GM21367 (cell line): Measurements from ENCODE around the gene DNAJB6.

Source experiments
- ATAC-seq: cut with Tn5 transposase; IDR thresholded peaks from one replicate; pipeline ENCODE4 v1.9.1; 2021; ENCODE audit not compliant: unreplicated experiment

DNAJB6 gene

GRCh38 chr7:157425137-157425731 is 88.4 kb downstream of the DNAJB6 start:
- no peak for ATAC-seq

DNA sequence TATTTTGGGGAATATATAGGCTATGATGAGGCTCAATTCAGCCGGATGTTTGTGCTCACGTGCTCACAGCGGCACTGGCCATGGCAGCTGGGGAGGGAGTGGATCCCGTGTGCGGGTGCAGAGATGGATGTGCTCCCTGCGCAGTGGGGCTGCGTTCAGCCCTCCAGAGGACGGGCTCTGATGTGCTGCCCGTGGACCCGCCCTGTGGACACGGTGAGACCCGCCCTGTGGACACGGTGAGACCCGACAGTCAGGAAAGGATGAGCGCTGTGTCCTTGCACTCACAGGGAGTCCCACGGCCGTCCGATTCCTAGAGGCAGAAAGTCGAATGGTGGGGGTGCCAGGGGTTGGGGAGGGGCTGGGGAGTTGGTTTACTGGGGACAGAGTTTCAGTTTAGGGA is 89.0 kb downstream of the DNAJB6 start:
- no peak for ATAC-seq

- no peak for ATAC-seq
These were observed 89.9 kb downstream of the DNAJB6 start for GRCh38 chr7:157426463-157427301.

DNA sequence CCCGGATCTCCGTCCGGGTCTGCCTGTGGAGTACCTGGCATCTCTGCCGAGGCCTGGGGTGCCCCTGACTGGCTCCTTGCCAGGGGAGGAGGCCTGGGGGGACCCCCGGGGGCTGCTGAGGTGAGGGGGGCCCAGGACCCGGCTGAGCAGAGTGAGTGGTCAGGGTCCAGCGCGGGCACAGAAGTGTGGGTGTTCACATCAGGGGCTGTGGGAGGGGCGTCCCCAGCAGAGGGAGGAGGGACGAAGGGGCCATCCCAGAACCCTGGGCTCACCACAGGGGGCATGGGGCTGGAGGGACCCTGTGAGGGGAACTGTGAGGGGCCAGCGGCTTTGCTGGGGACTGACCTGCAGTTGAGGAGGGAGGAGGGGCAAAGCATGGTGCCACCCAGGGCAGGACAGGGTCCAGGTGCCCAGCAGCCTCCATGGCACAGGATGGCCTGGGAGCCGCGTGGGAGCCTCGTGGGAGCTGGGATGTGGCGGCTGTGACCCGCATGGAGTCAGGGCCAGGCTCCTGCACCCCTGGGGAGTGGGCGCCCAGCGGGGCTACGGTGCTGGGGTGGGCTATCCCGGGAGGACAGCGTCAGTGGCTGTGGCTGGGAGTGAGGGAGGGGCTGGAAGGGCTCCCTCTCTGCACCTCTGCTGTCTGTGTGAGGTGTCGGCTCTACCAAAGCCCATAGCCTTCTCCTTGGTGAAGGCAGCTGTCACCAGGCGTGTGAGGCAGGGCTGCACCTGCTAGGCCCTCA is 91.2 kb downstream of the DNAJB6 start:
- no peak for ATAC-seq

- ATAC-seq = no peak
These were observed 91.7 kb downstream of the DNAJB6 start for GRCh38 chr7:157428554-157428945.

- no peak for ATAC-seq
These were observed 92.3 kb downstream of the DNAJB6 start for GRCh38 chr7:157429001-157429679.

GRCh38 chr7:157429680-157430224 is 92.9 kb downstream of the DNAJB6 start:
- no peak for ATAC-seq

DNA sequence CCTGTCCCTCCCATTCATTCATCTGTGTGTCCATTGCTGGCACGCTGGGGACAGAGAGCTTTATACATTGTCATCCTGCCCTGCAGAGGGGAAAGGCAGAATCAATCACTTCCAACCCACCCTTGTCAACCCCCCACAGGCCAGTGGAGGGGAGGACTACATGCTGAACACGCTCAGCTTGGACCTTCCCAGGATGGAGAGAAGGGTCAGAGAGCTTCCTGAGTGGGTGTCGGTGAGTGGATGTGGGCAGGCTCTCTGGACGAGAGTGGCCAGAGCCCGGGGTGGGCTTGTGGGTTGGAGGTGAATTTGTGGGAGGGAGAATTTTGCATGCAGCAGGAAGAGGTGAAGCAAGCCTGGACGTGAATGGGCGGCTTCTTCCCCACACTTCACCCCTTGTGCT is 93.9 kb downstream of the DNAJB6 start:
- ATAC-seq = no peak

- ATAC-seq = no peak
These were observed 94.6 kb downstream of the DNAJB6 start for GRCh38 chr7:157431173-157431950.

DNA sequence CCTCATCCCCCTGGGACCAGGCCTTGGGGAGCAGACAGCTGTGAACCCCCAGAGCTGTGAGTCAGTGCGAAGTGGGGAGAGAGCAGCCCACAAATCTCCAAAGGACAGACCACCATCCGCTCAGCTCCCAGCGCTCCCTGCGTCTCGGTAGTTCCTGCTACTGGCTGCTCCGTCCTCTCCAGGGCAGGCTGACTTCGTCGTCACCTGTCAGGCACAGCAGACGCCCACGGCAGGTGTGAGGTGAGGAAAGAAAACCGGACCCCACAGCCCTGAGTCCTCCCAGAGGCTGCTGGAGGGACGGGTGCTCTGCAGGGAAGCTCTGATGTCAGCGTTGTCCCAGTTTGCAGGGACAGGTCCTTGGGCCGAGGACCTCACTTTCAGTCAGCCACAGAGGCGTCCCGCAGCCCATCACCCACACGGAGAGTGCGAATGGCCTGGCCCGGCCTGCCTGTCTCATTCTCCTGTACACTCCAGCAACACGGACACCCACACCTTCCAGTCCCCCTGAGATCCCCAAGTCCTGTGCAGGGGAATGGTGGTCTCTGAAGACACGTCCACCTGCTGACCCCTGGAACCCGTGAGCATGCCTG is 95.2 kb downstream of the DNAJB6 start:
- no peak for ATAC-seq

GRCh38 chr7:157432541-157432956 is 95.7 kb downstream of the DNAJB6 start:
- ATAC-seq = no peak

DNA sequence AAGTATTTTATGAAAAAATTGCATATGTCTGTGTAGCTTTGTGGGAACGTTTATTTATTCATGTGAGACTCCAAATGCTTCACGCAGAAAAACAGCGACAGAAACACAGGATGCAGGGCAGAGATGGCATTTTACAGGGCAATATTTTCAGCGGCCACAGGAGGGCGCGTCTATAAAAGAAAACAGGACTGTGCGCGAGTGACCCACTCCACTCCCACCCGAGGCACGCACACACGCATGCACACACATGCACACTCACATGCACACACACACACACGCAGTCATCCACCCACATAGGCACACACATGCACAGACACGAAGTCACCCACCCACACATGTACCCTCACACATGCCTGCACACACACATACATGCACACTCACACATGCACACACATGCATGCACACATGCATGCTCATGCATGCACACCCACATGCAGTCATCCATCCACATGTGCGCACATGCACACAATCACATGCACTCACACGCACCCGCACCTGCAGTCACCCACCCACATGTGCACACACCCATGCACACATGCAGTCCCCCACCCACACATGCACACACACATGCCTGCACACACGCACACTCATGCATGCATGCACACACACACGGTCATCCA is 96.3 kb downstream of the DNAJB6 start:
- no peak for ATAC-seq

- no peak for ATAC-seq
These were observed 96.8 kb downstream of the DNAJB6 start for GRCh38 chr7:157433628-157434027.

GRCh38 chr7:157434231-157434630 is 97.4 kb downstream of the DNAJB6 start:
- no peak for ATAC-seq

GRCh38 chr7:157434701-157435100 is 97.9 kb downstream of the DNAJB6 start:
- ATAC-seq = no peak

DNA sequence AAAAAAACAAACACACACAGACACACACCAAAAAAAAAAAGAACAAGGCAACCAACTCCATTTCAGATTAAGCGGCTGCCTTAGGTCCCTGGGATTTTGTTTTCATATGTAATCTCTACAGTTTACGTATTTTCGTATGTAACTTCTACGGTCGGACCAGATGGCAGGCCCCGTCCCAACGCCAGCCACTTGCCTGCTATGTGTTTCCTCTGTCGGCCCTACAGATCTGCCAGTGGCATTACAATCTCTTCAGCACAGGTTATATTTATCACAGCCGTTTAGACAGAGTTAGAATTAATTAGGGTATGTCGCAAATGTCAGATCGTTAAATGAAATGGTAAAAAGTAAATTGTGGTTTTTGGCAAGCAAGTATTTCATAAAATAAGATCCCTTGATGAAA is 99.3 kb downstream of the DNAJB6 start:
- ATAC-seq = no peak

DNA sequence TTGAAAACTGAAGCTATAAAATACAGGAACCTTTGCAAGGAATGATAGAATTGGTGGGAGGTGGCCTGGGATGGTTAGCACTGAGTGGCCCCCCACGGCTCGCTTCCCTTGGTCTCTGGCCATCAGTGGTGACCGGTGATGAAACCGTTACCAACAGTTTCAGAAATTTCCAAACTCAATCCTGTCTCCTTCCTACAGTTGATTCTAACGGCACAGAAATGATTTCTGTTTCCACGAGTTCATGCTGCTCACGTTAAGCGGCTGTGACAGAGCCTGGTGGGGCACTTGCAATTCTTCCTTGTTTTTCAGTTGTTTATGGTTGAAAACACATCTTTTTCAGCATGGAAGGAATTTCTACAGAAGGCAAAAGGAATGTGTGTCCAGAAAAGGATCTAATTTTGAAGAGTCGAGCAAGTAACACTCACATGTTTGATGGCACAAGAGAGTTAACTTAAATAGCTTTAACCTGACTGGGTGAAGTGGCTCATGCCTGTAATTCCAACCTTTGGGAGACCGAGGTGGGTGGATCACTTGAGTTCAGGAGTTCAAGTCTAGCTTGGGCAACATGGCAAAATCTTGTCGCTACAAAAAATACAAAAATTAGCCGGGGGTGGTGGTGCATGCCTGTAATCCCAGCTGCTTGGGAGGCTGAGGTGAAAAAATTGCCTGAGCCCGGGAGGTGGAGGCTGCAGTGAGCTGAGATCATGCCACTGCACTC is 100.1 kb downstream of the DNAJB6 start:
- ATAC-seq = no peak

DNA sequence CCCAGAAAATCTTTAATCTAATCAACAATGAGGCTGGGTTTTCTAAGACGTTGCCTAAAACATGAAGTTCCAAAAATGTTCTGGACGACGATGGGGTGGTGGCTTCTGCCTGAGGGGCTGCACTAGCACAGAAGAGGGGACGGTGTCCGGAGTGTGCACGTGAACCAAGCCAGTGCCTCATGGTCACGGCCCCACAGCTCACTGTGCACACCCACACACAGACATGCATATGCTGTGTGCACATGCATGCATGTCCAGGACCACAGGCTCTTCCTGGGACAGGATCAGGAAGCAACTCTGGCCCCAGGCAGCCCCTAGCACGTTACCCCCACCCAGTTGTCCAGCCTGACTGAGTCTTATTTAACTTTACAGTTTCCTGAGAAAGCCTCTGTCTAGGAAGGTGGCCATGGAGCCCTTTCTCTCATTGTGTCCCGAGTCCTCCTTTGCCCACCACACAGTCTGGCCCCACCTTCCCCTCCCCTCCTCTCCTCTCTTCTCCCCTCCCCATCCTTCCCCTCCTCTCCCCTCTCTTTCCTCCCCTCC is 100.8 kb downstream of the DNAJB6 start:
- no peak for ATAC-seq
